ENCODE data around the gene ITGA11.

Gene ITGA11

GRCh38 chr15:68289621-68290352 is 142.2 kb downstream of the ITGA11 start:
- DNase-seq (ENCODE audit: low spot score), result no peak

- no peak for DNase-seq (ENCODE audit: low spot score)
Observed at GRCh38 chr15:68289057-68289456, 142.9 kb downstream of the ITGA11 start.

- DNase-seq (ENCODE audit: low spot score), result no peak
Observed at GRCh38 chr15:68286256-68286655, 145.7 kb downstream of the ITGA11 start.

- no peak for DNase-seq (ENCODE audit: low spot score)
Observed at GRCh38 chr15:68285259-68285980, 146.5 kb downstream of the ITGA11 start.

GRCh38 chr15:68284616-68285258 is 147.2 kb downstream of the ITGA11 start:
- no peak for DNase-seq (ENCODE audit: low spot score)

GRCh38 chr15:68283401-68283800 is 148.6 kb downstream of the ITGA11 start:
- DNase-seq (ENCODE audit: low spot score), result no peak

GRCh38 chr15:68281008-68281407 is 151.0 kb downstream of the ITGA11 start:
- DNase-seq (ENCODE audit: low spot score), result no peak

- DNase-seq (ENCODE audit: low spot score), result no peak
Observed at GRCh38 chr15:68279779-68280753, 151.9 kb downstream of the ITGA11 start.

- peak; percentile 37 for DNase-seq (ENCODE audit: low spot score)
Observed at GRCh38 chr15:68278595-68279405, 153.2 kb downstream of the ITGA11 start.

- no peak for DNase-seq (ENCODE audit: low spot score)
Observed at GRCh38 chr15:68278345-68278594, 153.7 kb downstream of the ITGA11 start.

- DNase-seq (ENCODE audit: low spot score), result peak; percentile 95
Observed at GRCh38 chr15:68277603-68278344, 154.2 kb downstream of the ITGA11 start, which contains the start of gene FEM1B. TSS of gene FEM1B (plus strand) at chr15:68277745. CDS start at chr15:68278418, 673 bp downstream.

- peak; percentile 67 for DNase-seq (ENCODE audit: low spot score)
Observed at GRCh38 chr15:68277131-68277602, 154.8 kb downstream of the ITGA11 start.

- no peak for DNase-seq (ENCODE audit: low spot score)
Observed at GRCh38 chr15:68276668-68277067, 155.3 kb downstream of the ITGA11 start.

GRCh38 chr15:68275165-68275746 is 156.7 kb downstream of the ITGA11 start:
- no peak for DNase-seq (ENCODE audit: low spot score)

- peak; percentile 42 for DNase-seq (ENCODE audit: low spot score)
Observed at GRCh38 chr15:68274201-68274848, 157.6 kb downstream of the ITGA11 start.

GRCh38 chr15:68272721-68273271 is 159.2 kb downstream of the ITGA11 start:
- DNase-seq (ENCODE audit: low spot score), result no peak

GRCh38 chr15:68271854-68272471 is 160.0 kb downstream of the ITGA11 start:
- DNase-seq (ENCODE audit: low spot score), result peak; percentile 76

GRCh38 chr15:68268405-68268804 is 163.6 kb downstream of the ITGA11 start:
- DNase-seq (ENCODE audit: low spot score), result no peak

GRCh38 chr15:68265674-68266073 is 166.3 kb downstream of the ITGA11 start:
- DNase-seq (ENCODE audit: low spot score), result no peak
